WTC11 (cell line): ENCODE results near the gene ZNF684. TPM values are rescaled to one million over a fixed set of nuclear protein-coding genes. Genes with fewer than 3 reads are reported as not detected.

ENCODE experiments used
- ATAC-seq: fragments of 200-7000 bp; cut with Tn5 transposase; 2 replicates; pipeline ENCODE4 v1.10.0; 2021; ENCODE audit warnings: mild to moderate bottlenecking, moderate library complexity
- CTCF ChIA-PET: fragments of 300-600 bp; sonication (Branson Sonifier 250); formaldehyde crosslinking; loops from one replicate; lab custom pipeline; 2021; ENCODE audit warnings: antibody characterized with exemption; lab: Charles Lee
- POLR2A ChIA-PET: fragments of 350-600 bp; sonication (Branson Sonifier 250); formaldehyde crosslinking; loops from one replicate; lab custom pipeline; 2021; ENCODE audit warnings: antibody characterized with exemption; lab: Charles Lee
- DNase-seq: peaks from one replicate; pipeline ENCODE4 v3.0.0; 2021; ENCODE audit warnings: low spot score
- H3K27ac Mint-ChIP-seq: 2 replicates; pipeline ENCODE4 v1.8.0; 2021; ENCODE audit warnings: mixed read lengths
- H3K27me3 Mint-ChIP-seq: 2 replicates; pipeline ENCODE4 v1.8.0; 2021; ENCODE audit warnings: low read depth, mild to moderate bottlenecking, moderate library complexity, mixed read lengths
- H3K36me3 Mint-ChIP-seq: 2 replicates; pipeline ENCODE4 v1.8.0; 2021; ENCODE audit warnings: mixed read lengths
- H3K4me1 Mint-ChIP-seq: 2 replicates; pipeline ENCODE4 v1.8.0; 2022; ENCODE audit warnings: mixed read lengths
- H3K4me3 Mint-ChIP-seq: 2 replicates; pipeline ENCODE4 v1.8.0; 2021; ENCODE audit warnings: mild to moderate bottlenecking, moderate library complexity, mixed read lengths
- H3K9me3 Mint-ChIP-seq: 2 replicates; pipeline ENCODE4 v1.8.0; 2021; ENCODE audit warnings: mixed read lengths
- ESRRA ChIP-seq: sonication (generic); formaldehyde crosslinking; IDR thresholded peaks from 2 replicates; pipeline ENCODE4 v1.8.1; 2022; ENCODE audit warnings: mild to moderate bottlenecking, missing genetic modification reagents, borderline replicate concordance
- ETV6 ChIP-seq: sonication (generic); formaldehyde crosslinking; IDR thresholded peaks from 2 replicates; pipeline ENCODE4 v1.8.1; 2022; ENCODE audit warnings: mild to moderate bottlenecking, missing genetic modification reagents
- GABPB1 ChIP-seq: sonication (generic); formaldehyde crosslinking; IDR thresholded peaks from 2 replicates; pipeline ENCODE4 v1.8.1; 2023; ENCODE audit warnings: mild to moderate bottlenecking, missing genetic modification reagents
- GRHL2 ChIP-seq: fragments of 250-450 bp; sonication (Bioruptor Pico); IDR thresholded peaks from 2 replicates; pipeline ENCODE4 v1.8.0; 2022; ENCODE audit warnings: mild to moderate bottlenecking, moderate library complexity; ENCODE audit not compliant: insufficient replicate concordance, severe bottlenecking
- JAZF1 ChIP-seq: fragments of 250-450 bp; sonication (Bioruptor Pico); IDR thresholded peaks from 2 replicates; pipeline ENCODE4 v1.9.0; 2021; ENCODE audit warnings: moderate library complexity, mild to moderate bottlenecking, inconsistent platforms
- MXD4 ChIP-seq: fragments of 250-450 bp; sonication (Bioruptor Pico); IDR thresholded peaks from 2 replicates; pipeline ENCODE4 v1.8.0; 2021; ENCODE audit warnings: mild to moderate bottlenecking, moderate library complexity, borderline replicate concordance
- NFE2L1 ChIP-seq: sonication (generic); formaldehyde crosslinking; IDR thresholded peaks from 2 replicates; pipeline ENCODE4 v1.8.1; 2023; ENCODE audit warnings: missing genetic modification reagents
- NR2C2 ChIP-seq: sonication (generic); formaldehyde crosslinking; IDR thresholded peaks from 2 replicates; pipeline ENCODE4 v1.8.0; 2022; ENCODE audit warnings: mild to moderate bottlenecking, missing genetic modification reagents
- RELA ChIP-seq: sonication (generic); formaldehyde crosslinking; IDR thresholded peaks from 2 replicates; pipeline ENCODE4 v1.8.1; 2022; ENCODE audit warnings: missing genetic modification reagents, mild to moderate bottlenecking, borderline replicate concordance
- SMAD4 ChIP-seq: sonication (generic); formaldehyde crosslinking; IDR thresholded peaks from 2 replicates; pipeline ENCODE4 v1.8.0; 2022; ENCODE audit warnings: mild to moderate bottlenecking, missing genetic modification reagents
- SP1 ChIP-seq: sonication (generic); formaldehyde crosslinking; conservative IDR thresholded peaks from 2 replicates; pipeline ENCODE4 v1.8.1; 2022; ENCODE audit warnings: missing genetic modification reagents
- TEAD4 ChIP-seq: sonication (generic); formaldehyde crosslinking; IDR thresholded peaks from 2 replicates; pipeline ENCODE4 v1.8.0; 2022; ENCODE audit warnings: mild to moderate bottlenecking, missing genetic modification reagents
- ZNF232 ChIP-seq: sonication (generic); formaldehyde crosslinking; IDR thresholded peaks from 2 replicates; pipeline ENCODE4 v1.8.0; 2022; ENCODE audit warnings: mild to moderate bottlenecking, missing genetic modification reagents
- ZNF263 ChIP-seq: sonication (generic); formaldehyde crosslinking; IDR thresholded peaks from 2 replicates; pipeline ENCODE4 v1.8.1; 2022; ENCODE audit warnings: low read depth, mild to moderate bottlenecking, moderate library complexity, missing genetic modification reagents
- total RNA-seq: library from RNA; stranded (reverse); gene quantifications from 3 replicates; pipeline ENCODE4 v1.2.3, GENCODE V29; 2021
- TF ChIP-seq, protein P1 (sequence below): sonication (generic); formaldehyde crosslinking; IDR thresholded peaks from 2 replicates; pipeline ENCODE4 v1.8.1; 2023; ENCODE audit warnings: mild to moderate bottlenecking, missing genetic modification reagents
- TF ChIP-seq, protein P2 (sequence below): sonication (generic); formaldehyde crosslinking; IDR thresholded peaks from 2 replicates; pipeline ENCODE4 v1.8.1; 2022; ENCODE audit warnings: missing genetic modification reagents, borderline replicate concordance
- TF ChIP-seq, protein P3 (sequence below): sonication (generic); formaldehyde crosslinking; IDR thresholded peaks from 2 replicates; pipeline ENCODE4 v1.8.1; 2023; ENCODE audit warnings: mild to moderate bottlenecking, moderate library complexity, missing genetic modification reagents
- TF ChIP-seq, protein P4 (sequence below): fragments of 200-600 bp; IDR thresholded peaks from 2 replicates; pipeline ENCODE4 v1.8.0; 2022; ENCODE audit warnings: antibody characterized with exemption
- TF ChIP-seq, protein P5 (sequence below): fragments of 250-450 bp; sonication (Bioruptor Pico); IDR thresholded peaks from 2 replicates; pipeline ENCODE4 v1.9.0; 2021; ENCODE audit warnings: mild to moderate bottlenecking, borderline replicate concordance

The ZNF684 gene
- total RNA-seq, 1 experiment from 2014 or later: 9.8 TPM

- H3K4me1 Mint-ChIP-seq: peaks cover 2% of the 10 kb centered on the region; the same call in 1 of the 2 replicates
- H3K27me3 Mint-ChIP-seq: peaks cover 8% of the 10 kb centered on the region
- no peaks in the 10 kb centered on the region for H3K36me3 Mint-ChIP-seq
- ATAC-seq (no peak), DNase-seq (no peak)
- H3K9me3 Mint-ChIP-seq: peaks cover 12% of the 10 kb centered on the region
- TF ChIP-seq RELA (CRISPR knock-in tag): no peak
- TF ChIP-seq, protein P1, sequence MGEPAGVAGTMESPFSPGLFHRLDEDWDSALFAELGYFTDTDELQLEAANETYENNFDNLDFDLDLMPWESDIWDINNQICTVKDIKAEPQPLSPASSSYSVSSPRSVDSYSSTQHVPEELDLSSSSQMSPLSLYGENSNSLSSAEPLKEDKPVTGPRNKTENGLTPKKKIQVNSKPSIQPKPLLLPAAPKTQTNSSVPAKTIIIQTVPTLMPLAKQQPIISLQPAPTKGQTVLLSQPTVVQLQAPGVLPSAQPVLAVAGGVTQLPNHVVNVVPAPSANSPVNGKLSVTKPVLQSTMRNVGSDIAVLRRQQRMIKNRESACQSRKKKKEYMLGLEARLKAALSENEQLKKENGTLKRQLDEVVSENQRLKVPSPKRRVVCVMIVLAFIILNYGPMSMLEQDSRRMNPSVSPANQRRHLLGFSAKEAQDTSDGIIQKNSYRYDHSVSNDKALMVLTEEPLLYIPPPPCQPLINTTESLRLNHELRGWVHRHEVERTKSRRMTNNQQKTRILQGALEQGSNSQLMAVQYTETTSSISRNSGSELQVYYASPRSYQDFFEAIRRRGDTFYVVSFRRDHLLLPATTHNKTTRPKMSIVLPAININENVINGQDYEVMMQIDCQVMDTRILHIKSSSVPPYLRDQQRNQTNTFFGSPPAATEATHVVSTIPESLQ (CRISPR knock-in tag): no peak
- TF ChIP-seq ESRRA (CRISPR knock-in tag): no peak
- no peak for TF ChIP-seq ZNF263 (CRISPR knock-in tag)
- TF ChIP-seq, protein P2, sequence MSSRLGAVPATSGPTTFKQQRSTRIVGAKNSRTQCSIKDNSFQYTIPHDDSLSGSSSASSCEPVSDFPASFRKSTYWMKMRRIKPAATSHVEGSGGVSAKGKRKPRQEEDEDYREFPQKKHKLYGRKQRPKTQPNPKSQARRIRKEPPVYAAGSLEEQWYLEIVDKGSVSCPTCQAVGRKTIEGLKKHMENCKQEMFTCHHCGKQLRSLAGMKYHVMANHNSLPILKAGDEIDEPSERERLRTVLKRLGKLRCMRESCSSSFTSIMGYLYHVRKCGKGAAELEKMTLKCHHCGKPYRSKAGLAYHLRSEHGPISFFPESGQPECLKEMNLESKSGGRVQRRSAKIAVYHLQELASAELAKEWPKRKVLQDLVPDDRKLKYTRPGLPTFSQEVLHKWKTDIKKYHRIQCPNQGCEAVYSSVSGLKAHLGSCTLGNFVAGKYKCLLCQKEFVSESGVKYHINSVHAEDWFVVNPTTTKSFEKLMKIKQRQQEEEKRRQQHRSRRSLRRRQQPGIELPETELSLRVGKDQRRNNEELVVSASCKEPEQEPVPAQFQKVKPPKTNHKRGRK (CRISPR knock-in tag): no peak
- TF ChIP-seq NR2C2 (CRISPR knock-in tag): no peak
- TF ChIP-seq ZNF232 (CRISPR knock-in tag): no peak
- ChIA-PET POLR2A (no interaction called here), CTCF (no interaction called here)
- no peak overlapping the region for H3K27ac Mint-ChIP-seq
- H3K4me3 Mint-ChIP-seq: no peak overlapping the region
These were observed 43.9 kb downstream of the ZNF684 start for GRCh38 chr1:40575336-40575735.

DNA sequence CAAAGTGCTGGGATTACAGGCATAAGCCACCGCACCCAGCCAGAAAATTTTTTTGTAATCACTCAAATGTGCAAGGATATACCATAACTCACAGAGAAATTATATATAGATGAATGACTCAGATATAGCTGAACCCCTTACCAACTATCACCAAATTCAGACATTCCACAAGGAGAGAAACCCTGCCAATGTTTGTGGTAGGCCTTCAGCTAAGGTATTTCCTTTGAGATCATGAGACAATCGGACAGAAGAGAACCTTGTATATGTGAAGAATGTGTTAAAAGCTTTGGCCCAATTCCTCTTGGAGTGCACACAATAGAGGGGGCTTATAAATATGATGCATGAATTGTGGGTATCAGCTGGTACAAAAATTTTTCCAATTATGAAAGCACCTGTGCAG, 50.7 kb downstream of the ZNF684 start:
- Mint-ChIP-seq H3K9me3 (peaks cover 5% of the 10 kb centered on the region), H3K4me3 (no peak overlapping the region), H3K27ac (no peak overlapping the region), H3K27me3 (peaks cover 16% of the 10 kb centered on the region), H3K4me1 (peaks cover 18% of the 10 kb centered on the region), H3K36me3 (no peaks in the 10 kb centered on the region)
- ChIA-PET POLR2A (no interaction called here), CTCF (interaction anchor here (1.3 to 1.4 kb wide), 2 partner anchors 31 to 50 kb away, joined by 3 to 5 read pairs; no protein-coding TSS in a partner anchor)
- TF ChIP-seq TEAD4 (CRISPR knock-in tag): no peak
- TF ChIP-seq, protein P3, sequence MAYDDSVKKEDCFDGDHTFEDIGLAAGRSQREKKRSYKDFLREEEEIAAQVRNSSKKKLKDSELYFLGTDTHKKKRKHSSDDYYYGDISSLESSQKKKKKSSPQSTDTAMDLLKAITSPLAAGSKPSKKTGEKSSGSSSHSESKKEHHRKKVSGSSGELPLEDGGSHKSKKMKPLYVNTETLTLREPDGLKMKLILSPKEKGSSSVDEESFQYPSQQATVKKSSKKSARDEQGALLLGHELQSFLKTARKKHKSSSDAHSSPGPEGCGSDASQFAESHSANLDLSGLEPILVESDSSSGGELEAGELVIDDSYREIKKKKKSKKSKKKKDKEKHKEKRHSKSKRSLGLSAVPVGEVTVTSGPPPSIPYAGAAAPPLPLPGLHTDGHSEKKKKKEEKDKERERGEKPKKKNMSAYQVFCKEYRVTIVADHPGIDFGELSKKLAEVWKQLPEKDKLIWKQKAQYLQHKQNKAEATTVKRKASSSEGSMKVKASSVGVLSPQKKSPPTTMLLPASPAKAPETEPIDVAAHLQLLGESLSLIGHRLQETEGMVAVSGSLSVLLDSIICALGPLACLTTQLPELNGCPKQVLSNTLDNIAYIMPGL (CRISPR knock-in tag): no peak
- TF ChIP-seq, protein P4, sequence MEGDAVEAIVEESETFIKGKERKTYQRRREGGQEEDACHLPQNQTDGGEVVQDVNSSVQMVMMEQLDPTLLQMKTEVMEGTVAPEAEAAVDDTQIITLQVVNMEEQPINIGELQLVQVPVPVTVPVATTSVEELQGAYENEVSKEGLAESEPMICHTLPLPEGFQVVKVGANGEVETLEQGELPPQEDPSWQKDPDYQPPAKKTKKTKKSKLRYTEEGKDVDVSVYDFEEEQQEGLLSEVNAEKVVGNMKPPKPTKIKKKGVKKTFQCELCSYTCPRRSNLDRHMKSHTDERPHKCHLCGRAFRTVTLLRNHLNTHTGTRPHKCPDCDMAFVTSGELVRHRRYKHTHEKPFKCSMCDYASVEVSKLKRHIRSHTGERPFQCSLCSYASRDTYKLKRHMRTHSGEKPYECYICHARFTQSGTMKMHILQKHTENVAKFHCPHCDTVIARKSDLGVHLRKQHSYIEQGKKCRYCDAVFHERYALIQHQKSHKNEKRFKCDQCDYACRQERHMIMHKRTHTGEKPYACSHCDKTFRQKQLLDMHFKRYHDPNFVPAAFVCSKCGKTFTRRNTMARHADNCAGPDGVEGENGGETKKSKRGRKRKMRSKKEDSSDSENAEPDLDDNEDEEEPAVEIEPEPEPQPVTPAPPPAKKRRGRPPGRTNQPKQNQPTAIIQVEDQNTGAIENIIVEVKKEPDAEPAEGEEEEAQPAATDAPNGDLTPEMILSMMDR: no peak
- TF ChIP-seq, protein P5, sequence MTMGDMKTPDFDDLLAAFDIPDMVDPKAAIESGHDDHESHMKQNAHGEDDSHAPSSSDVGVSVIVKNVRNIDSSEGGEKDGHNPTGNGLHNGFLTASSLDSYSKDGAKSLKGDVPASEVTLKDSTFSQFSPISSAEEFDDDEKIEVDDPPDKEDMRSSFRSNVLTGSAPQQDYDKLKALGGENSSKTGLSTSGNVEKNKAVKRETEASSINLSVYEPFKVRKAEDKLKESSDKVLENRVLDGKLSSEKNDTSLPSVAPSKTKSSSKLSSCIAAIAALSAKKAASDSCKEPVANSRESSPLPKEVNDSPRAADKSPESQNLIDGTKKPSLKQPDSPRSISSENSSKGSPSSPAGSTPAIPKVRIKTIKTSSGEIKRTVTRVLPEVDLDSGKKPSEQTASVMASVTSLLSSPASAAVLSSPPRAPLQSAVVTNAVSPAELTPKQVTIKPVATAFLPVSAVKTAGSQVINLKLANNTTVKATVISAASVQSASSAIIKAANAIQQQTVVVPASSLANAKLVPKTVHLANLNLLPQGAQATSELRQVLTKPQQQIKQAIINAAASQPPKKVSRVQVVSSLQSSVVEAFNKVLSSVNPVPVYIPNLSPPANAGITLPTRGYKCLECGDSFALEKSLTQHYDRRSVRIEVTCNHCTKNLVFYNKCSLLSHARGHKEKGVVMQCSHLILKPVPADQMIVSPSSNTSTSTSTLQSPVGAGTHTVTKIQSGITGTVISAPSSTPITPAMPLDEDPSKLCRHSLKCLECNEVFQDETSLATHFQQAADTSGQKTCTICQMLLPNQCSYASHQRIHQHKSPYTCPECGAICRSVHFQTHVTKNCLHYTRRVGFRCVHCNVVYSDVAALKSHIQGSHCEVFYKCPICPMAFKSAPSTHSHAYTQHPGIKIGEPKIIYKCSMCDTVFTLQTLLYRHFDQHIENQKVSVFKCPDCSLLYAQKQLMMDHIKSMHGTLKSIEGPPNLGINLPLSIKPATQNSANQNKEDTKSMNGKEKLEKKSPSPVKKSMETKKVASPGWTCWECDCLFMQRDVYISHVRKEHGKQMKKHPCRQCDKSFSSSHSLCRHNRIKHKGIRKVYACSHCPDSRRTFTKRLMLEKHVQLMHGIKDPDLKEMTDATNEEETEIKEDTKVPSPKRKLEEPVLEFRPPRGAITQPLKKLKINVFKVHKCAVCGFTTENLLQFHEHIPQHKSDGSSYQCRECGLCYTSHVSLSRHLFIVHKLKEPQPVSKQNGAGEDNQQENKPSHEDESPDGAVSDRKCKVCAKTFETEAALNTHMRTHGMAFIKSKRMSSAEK (CRISPR knock-in tag): no peak
- no peak for TF ChIP-seq NFE2L1 (CRISPR knock-in tag)
- no peak for TF ChIP-seq JAZF1
- TF ChIP-seq ETV6 (CRISPR knock-in tag): no peak
- no peak for TF ChIP-seq SP1
- no peak for TF ChIP-seq SMAD4 (CRISPR knock-in tag)
- no peak for TF ChIP-seq MXD4 (CRISPR knock-in tag)
- TF ChIP-seq GRHL2: no peak
- no peak for TF ChIP-seq GABPB1 (CRISPR knock-in tag)
- DNase-seq: no peak
- ATAC-seq: no peak
